NCI-H1092 treated with DMSO at 0.1 percent for 48 hours (cell line): Measurements from ENCODE around the gene KCNQ4.

ENCODE experiments used
- DNase-seq: peaks from one replicate; lab custom pipeline; 2025; lab: John Stamatoyannopoulos, UW

KCNQ4 gene

GRCh38 chr1:40861224-40862003 is 77.8 kb downstream of the KCNQ4 start:
- DNase-seq = peak; percentile 15

- peak; percentile 94 for DNase-seq
These were observed 78.6 kb downstream of the KCNQ4 start, which contains the start of gene CITED4 for GRCh38 chr1:40862008-40862863. CITED4 (minus strand) TSS chr1:40862363; CDS start chr1:40862127, 236 bp downstream.

- no peak for DNase-seq
These were observed 84.6 kb downstream of the KCNQ4 start for GRCh38 chr1:40868051-40868723.

GRCh38 chr1:40870135-40870728 is 86.6 kb downstream of the KCNQ4 start:
- no peak for DNase-seq

GRCh38 chr1:40872276-40872675 is 88.7 kb downstream of the KCNQ4 start:
- DNase-seq = no peak

- DNase-seq = no peak
These were observed 90.4 kb downstream of the KCNQ4 start for GRCh38 chr1:40873863-40874472.

- DNase-seq = no peak
These were observed 92.8 kb downstream of the KCNQ4 start for GRCh38 chr1:40876436-40876761.

GRCh38 chr1:40876891-40877290 is 93.3 kb downstream of the KCNQ4 start:
- DNase-seq = no peak

- DNase-seq = no peak
These were observed 94.1 kb downstream of the KCNQ4 start for GRCh38 chr1:40877698-40878097.

- no peak for DNase-seq
These were observed 95.3 kb downstream of the KCNQ4 start for GRCh38 chr1:40878906-40879305.

GRCh38 chr1:40879482-40880175 is 96.0 kb downstream of the KCNQ4 start:
- DNase-seq = no peak

- DNase-seq = no peak
These were observed 97.4 kb downstream of the KCNQ4 start for GRCh38 chr1:40880813-40881549.

- no peak for DNase-seq
These were observed 100.6 kb downstream of the KCNQ4 start for GRCh38 chr1:40884055-40884795.

- no peak for DNase-seq
These were observed 102.9 kb downstream of the KCNQ4 start for GRCh38 chr1:40886318-40887011.

GRCh38 chr1:40887012-40887378 is 103.4 kb downstream of the KCNQ4 start:
- no peak for DNase-seq

- no peak for DNase-seq
These were observed 104.1 kb downstream of the KCNQ4 start for GRCh38 chr1:40887652-40888051.
